Measurements from ENCODE around the gene LRRK1.

DNA sequence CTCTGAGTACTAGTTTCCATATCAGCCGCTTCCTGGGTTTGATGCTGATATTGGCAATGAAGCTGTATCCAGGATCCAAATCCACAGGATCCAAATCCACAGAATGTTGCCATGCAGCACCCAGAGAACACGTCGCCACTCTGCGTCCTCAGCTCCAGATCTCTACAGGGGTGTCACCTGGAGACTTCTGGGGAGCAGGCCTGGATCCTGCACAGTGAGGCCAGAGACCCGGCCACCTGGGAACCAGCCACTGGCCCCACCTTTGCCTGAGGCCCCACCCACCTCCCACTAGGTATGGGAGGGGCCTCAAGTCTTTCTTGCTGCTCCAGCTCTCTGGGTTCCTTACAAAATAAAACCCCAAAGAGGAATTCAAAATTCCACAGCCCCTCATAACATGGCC is 123.9 kb downstream of the LRRK1 start:
- TF ChIP-seq, protein P1, sequence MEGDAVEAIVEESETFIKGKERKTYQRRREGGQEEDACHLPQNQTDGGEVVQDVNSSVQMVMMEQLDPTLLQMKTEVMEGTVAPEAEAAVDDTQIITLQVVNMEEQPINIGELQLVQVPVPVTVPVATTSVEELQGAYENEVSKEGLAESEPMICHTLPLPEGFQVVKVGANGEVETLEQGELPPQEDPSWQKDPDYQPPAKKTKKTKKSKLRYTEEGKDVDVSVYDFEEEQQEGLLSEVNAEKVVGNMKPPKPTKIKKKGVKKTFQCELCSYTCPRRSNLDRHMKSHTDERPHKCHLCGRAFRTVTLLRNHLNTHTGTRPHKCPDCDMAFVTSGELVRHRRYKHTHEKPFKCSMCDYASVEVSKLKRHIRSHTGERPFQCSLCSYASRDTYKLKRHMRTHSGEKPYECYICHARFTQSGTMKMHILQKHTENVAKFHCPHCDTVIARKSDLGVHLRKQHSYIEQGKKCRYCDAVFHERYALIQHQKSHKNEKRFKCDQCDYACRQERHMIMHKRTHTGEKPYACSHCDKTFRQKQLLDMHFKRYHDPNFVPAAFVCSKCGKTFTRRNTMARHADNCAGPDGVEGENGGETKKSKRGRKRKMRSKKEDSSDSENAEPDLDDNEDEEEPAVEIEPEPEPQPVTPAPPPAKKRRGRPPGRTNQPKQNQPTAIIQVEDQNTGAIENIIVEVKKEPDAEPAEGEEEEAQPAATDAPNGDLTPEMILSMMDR (IDR thresholded peaks at IDR 0.05): no peak
- TF ChIP-seq POLR2A (IDR thresholded peaks at IDR 0.05): no peak
